ENCODE data around the gene AP1M2. TPM values are rescaled to one million over a fixed set of nuclear protein-coding genes. Genes with fewer than 3 reads are reported as not detected.

AP1M2 gene
- total RNA-seq, 3 donors from 2014 or later: 42.6 to 140 (median 131) TPM

DNA sequence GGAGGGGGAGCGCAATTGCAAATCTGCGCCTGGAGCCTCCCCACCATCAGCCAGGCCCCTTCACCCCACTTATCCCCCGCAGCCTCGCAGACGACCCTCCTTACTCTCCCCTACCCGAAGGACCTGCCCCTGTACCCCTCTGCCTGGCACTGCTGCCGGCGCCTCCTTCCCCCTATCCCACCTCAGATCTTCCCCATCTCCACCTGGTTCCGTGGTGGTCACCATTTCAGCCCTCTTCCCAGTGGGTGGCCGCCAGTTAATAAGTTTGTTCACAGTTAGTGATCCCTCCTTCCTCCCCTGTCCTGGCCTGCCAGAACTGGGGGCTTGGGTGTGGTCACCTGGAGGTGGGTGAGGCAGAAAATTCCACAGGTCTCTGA lies 38.6 kb upstream of the AP1M2 start:
- H3K4me1 ChIP-seq (ENCODE audit: low read depth): peaks cover 22% of the 10 kb centered on the region
- no peaks in the 10 kb centered on the region for H3K9me3 ChIP-seq
- TF ChIP-seq, protein P1, sequence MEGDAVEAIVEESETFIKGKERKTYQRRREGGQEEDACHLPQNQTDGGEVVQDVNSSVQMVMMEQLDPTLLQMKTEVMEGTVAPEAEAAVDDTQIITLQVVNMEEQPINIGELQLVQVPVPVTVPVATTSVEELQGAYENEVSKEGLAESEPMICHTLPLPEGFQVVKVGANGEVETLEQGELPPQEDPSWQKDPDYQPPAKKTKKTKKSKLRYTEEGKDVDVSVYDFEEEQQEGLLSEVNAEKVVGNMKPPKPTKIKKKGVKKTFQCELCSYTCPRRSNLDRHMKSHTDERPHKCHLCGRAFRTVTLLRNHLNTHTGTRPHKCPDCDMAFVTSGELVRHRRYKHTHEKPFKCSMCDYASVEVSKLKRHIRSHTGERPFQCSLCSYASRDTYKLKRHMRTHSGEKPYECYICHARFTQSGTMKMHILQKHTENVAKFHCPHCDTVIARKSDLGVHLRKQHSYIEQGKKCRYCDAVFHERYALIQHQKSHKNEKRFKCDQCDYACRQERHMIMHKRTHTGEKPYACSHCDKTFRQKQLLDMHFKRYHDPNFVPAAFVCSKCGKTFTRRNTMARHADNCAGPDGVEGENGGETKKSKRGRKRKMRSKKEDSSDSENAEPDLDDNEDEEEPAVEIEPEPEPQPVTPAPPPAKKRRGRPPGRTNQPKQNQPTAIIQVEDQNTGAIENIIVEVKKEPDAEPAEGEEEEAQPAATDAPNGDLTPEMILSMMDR (IDR thresholded peaks at IDR 0.05): no peak
- no peaks in the 10 kb centered on the region for H3K36me3 ChIP-seq (ENCODE audit: low read depth)
- intact Hi-C loops (cut with DNase I, micrococcal nuclease): no loop called here
- peak; percentile 40 for ATAC-seq
- H3K4me3 ChIP-seq: peak overlapping the region; percentile 77
- DNase-seq: peak in 2 of 3 donors; percentile 23 to 51

DNA sequence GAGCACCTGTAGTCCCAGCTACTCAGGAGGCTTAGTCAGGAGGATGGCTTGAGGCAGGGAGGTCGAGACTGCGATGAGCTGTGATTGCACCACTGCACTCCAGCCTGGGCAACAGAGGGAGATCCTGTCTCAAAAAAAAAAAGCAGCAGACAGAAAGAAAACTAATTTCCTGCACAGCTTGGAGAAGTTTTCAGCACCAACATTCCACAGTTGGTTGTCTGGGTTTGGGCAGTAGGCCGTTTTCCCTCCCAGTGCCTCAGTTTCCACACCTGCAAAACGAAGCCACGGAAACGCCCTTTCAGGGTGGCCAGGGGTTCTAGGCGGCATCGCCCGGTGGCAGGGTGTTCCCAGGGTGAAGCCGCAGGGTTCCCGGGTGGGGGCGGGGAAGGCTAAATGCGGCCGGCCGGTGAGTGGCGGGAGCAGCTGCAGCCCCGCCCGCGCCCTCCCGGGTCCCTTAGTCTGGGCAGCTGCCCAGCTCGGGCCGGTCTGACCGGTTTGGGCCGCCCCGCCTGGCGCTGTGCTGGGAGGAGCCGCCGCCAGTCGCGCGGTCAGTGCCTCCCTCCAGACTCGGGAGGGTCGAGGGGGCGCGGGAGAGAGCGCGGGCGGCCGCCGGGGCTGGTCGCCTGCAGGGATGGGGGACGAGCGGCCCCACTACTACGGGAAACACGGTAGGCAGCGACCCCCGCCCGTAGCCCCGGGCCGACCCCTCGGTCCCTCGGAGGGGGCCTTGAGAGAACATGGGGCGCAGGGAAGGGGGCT lies 38.1 kb upstream of the AP1M2 start, which contains the start of gene SLC44A2:
SLC44A2 (plus strand) TSS at position 551 of the 759 bp plus-strand sequence; CDS start at position 632, 81 bp downstream.
- peak within 1 kb of the TSS; percentile 77 for H3K4me3 ChIP-seq
- H3K36me3 ChIP-seq (ENCODE audit: low read depth): no peaks in the 10 kb centered on the region
- no peaks in the 10 kb centered on the region for H3K9me3 ChIP-seq
- peaks cover 22% of the 10 kb centered on the region for H3K4me1 ChIP-seq (ENCODE audit: low read depth)
- TF ChIP-seq, protein P1 (IDR thresholded peaks at IDR 0.05): no peak
- ATAC-seq: peak; percentile 98
- DNase-seq: peak; percentile 93 to 97 (median 94)
- intact Hi-C loops (cut with DNase I, micrococcal nuclease): no loop called here

DNA sequence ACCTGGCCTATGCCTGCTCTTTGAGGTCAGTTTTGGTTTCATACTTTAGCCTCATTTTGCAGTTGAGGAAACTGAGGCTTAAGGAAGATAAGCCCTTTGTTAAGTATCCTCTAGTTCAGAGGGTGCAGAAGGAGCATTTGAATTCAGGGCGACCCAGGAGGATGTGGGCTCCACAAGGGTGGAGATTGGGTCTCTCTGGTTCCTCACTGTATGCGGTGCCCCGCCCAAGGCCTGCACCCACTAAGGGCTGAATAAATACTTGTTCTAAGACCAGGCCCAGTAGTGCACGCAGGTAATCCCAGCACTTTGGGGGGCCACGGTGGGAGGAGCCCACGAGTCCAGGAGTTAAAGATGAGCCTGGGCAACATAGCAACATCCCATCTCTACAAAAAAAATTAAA lies 37.5 kb upstream of the AP1M2 start:
- TF ChIP-seq, protein P1 (IDR thresholded peaks at IDR 0.05): no peak
- no peaks in the 10 kb centered on the region for H3K9me3 ChIP-seq
- DNase-seq: peak; percentile 59 to 66 (median 65)
- H3K4me3 ChIP-seq: no peak overlapping the region
- peak; percentile 53 for ATAC-seq
- intact Hi-C loops (cut with DNase I, micrococcal nuclease): no loop called here
- no peaks in the 10 kb centered on the region for H3K36me3 ChIP-seq (ENCODE audit: low read depth)
- peaks cover 22% of the 10 kb centered on the region for H3K4me1 ChIP-seq (ENCODE audit: low read depth)

DNA sequence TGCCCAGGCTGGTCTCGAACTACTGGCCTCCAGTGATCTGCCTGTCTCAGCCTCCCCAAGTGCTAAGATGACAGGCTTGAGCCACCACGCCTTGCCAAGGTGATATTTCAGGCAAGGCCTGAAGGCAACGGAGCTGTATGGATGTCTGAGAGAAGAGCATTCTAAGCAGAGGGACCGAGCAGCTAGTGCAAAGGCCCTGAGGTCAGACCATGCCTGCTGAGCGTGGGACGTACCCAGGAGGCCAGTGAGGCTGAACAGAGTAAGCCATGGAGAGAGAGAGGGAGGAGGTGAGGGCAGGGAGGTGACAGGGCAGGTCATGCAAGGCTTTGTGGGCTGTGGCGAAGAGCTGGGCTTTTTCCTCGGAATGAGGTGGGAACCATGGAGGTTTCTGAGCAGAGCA lies 34.9 kb upstream of the AP1M2 start:
- peaks cover 22% of the 10 kb centered on the region for H3K4me1 ChIP-seq (ENCODE audit: low read depth)
- no peaks in the 10 kb centered on the region for H3K9me3 ChIP-seq
- intact Hi-C loops (cut with DNase I, micrococcal nuclease): no loop called here
- TF ChIP-seq, protein P1 (IDR thresholded peaks at IDR 0.05): no peak
- no peaks in the 10 kb centered on the region for H3K36me3 ChIP-seq (ENCODE audit: low read depth)
- DNase-seq (no peak), ATAC-seq (no peak)
- no peak overlapping the region for H3K4me3 ChIP-seq

DNA sequence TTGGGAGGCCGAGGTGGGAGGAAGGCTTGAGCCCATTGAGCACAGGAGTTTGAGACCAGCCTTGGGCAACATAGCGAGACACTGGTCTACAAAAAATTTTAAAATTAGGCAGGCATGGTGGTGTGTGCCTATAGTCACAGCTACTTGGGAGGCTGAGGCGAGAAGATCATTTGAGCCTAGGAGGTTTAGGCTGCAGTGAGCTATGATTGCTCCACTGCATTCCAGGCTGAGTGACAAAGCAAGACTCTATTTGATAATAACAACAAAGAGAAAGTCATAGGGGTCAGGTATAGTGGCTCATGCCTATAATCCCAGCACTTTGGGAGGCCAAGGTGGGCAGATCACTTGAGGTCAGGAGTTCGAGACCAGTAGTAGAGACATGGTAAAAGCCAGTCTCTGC lies 33.7 kb upstream of the AP1M2 start:
- H3K36me3 ChIP-seq (ENCODE audit: low read depth): no peaks in the 10 kb centered on the region
- peaks cover 22% of the 10 kb centered on the region for H3K4me1 ChIP-seq (ENCODE audit: low read depth)
- intact Hi-C loops (cut with DNase I, micrococcal nuclease): no loop called here
- no peaks in the 10 kb centered on the region for H3K9me3 ChIP-seq
- ATAC-seq (no peak), DNase-seq (no peak)
- H3K4me3 ChIP-seq: no peak overlapping the region
- TF ChIP-seq, protein P1 (IDR thresholded peaks at IDR 0.05): no peak
